ENCODE results near the gene COG8.

The COG8 gene

GRCh38 chr16:69324585-69325253 is 14.6 kb downstream of the COG8 start:
- no peaks in the 10 kb centered on the region for H3K9me3 ChIP-seq (ENCODE audit: control insufficient read depth, insufficient read depth, low read length)
- no peak overlapping the region for H3K4me3 ChIP-seq (ENCODE audit: low read depth, low read length)
- no peaks in the 10 kb centered on the region for H3K27me3 ChIP-seq (ENCODE audit: control insufficient read depth, insufficient read depth, low read length)
- no peak overlapping the region for H3K9ac ChIP-seq (ENCODE audit: low read depth, low read length)
- peaks cover 69% of the 10 kb centered on the region for H3K36me3 ChIP-seq (ENCODE audit: control insufficient read depth, insufficient read depth, low read length)
- H3K4me1 ChIP-seq (ENCODE audit: control insufficient read depth, insufficient read depth, low read length), result peaks cover 11% of the 10 kb centered on the region

- H3K36me3 ChIP-seq (ENCODE audit: control insufficient read depth, insufficient read depth, low read length), result peaks cover 74% of the 10 kb centered on the region
- H3K9me3 ChIP-seq (ENCODE audit: control insufficient read depth, insufficient read depth, low read length), result no peaks in the 10 kb centered on the region
- H3K4me1 ChIP-seq (ENCODE audit: control insufficient read depth, insufficient read depth, low read length), result peaks cover 8% of the 10 kb centered on the region
- no peak overlapping the region for H3K4me3 ChIP-seq (ENCODE audit: low read depth, low read length)
- no peaks in the 10 kb centered on the region for H3K27me3 ChIP-seq (ENCODE audit: control insufficient read depth, insufficient read depth, low read length)
- H3K9ac ChIP-seq (ENCODE audit: low read depth, low read length), result no peak overlapping the region
These were observed 15.3 kb downstream of the COG8 start for GRCh38 chr16:69324013-69324531.

- Histone ChIP-seq H3K4me3 (ENCODE audit: low read depth, low read length) (no peak overlapping the region), H3K4me1 (ENCODE audit: control insufficient read depth, insufficient read depth, low read length) (peaks cover 3% of the 10 kb centered on the region), H3K36me3 (ENCODE audit: control insufficient read depth, insufficient read depth, low read length) (peaks cover 76% of the 10 kb centered on the region), H3K9me3 (ENCODE audit: control insufficient read depth, insufficient read depth, low read length) (no peaks in the 10 kb centered on the region), H3K27me3 (ENCODE audit: control insufficient read depth, insufficient read depth, low read length) (no peaks in the 10 kb centered on the region), H3K9ac (ENCODE audit: low read depth, low read length) (no peak overlapping the region)
These were observed 15.9 kb downstream of the COG8 start for GRCh38 chr16:69323415-69323814.

- Histone ChIP-seq H3K4me3 (ENCODE audit: low read depth, low read length) (no peak overlapping the region), H3K27me3 (ENCODE audit: control insufficient read depth, insufficient read depth, low read length) (no peaks in the 10 kb centered on the region), H3K9ac (ENCODE audit: low read depth, low read length) (no peak overlapping the region), H3K4me1 (ENCODE audit: control insufficient read depth, insufficient read depth, low read length) (no peaks in the 10 kb centered on the region), H3K36me3 (ENCODE audit: control insufficient read depth, insufficient read depth, low read length) (peaks cover 72% of the 10 kb centered on the region), H3K9me3 (ENCODE audit: control insufficient read depth, insufficient read depth, low read length) (no peaks in the 10 kb centered on the region)
These were observed 17.0 kb downstream of the COG8 start for GRCh38 chr16:69322343-69322742.

- H3K9ac ChIP-seq (ENCODE audit: low read depth, low read length), result no peak overlapping the region
- H3K27me3 ChIP-seq (ENCODE audit: control insufficient read depth, insufficient read depth, low read length), result no peaks in the 10 kb centered on the region
- H3K36me3 ChIP-seq (ENCODE audit: control insufficient read depth, insufficient read depth, low read length), result peaks cover 74% of the 10 kb centered on the region
- no peak overlapping the region for H3K4me3 ChIP-seq (ENCODE audit: low read depth, low read length)
- H3K4me1 ChIP-seq (ENCODE audit: control insufficient read depth, insufficient read depth, low read length), result no peaks in the 10 kb centered on the region
- H3K9me3 ChIP-seq (ENCODE audit: control insufficient read depth, insufficient read depth, low read length), result no peaks in the 10 kb centered on the region
These were observed 18.3 kb downstream of the COG8 start for GRCh38 chr16:69321080-69321479.

GRCh38 chr16:69320740-69321073 is 18.7 kb downstream of the COG8 start:
- no peaks in the 10 kb centered on the region for H3K27me3 ChIP-seq (ENCODE audit: control insufficient read depth, insufficient read depth, low read length)
- no peaks in the 10 kb centered on the region for H3K9me3 ChIP-seq (ENCODE audit: control insufficient read depth, insufficient read depth, low read length)
- peaks cover 76% of the 10 kb centered on the region for H3K36me3 ChIP-seq (ENCODE audit: control insufficient read depth, insufficient read depth, low read length)
- no peaks in the 10 kb centered on the region for H3K4me1 ChIP-seq (ENCODE audit: control insufficient read depth, insufficient read depth, low read length)
- no peak overlapping the region for H3K4me3 ChIP-seq (ENCODE audit: low read depth, low read length)
- no peak overlapping the region for H3K9ac ChIP-seq (ENCODE audit: low read depth, low read length)

GRCh38 chr16:69319826-69320739 is 19.3 kb downstream of the COG8 start:
- no peak overlapping the region for H3K9ac ChIP-seq (ENCODE audit: low read depth, low read length)
- no peaks in the 10 kb centered on the region for H3K9me3 ChIP-seq (ENCODE audit: control insufficient read depth, insufficient read depth, low read length)
- H3K36me3 ChIP-seq (ENCODE audit: control insufficient read depth, insufficient read depth, low read length), result peaks cover 77% of the 10 kb centered on the region
- H3K27me3 ChIP-seq (ENCODE audit: control insufficient read depth, insufficient read depth, low read length), result no peaks in the 10 kb centered on the region
- no peaks in the 10 kb centered on the region for H3K4me1 ChIP-seq (ENCODE audit: control insufficient read depth, insufficient read depth, low read length)
- H3K4me3 ChIP-seq (ENCODE audit: low read depth, low read length), result no peak overlapping the region

- no peaks in the 10 kb centered on the region for H3K27me3 ChIP-seq (ENCODE audit: control insufficient read depth, insufficient read depth, low read length)
- no peak overlapping the region for H3K4me3 ChIP-seq (ENCODE audit: low read depth, low read length)
- H3K4me1 ChIP-seq (ENCODE audit: control insufficient read depth, insufficient read depth, low read length), result no peaks in the 10 kb centered on the region
- H3K36me3 ChIP-seq (ENCODE audit: control insufficient read depth, insufficient read depth, low read length), result peaks cover 70% of the 10 kb centered on the region
- no peaks in the 10 kb centered on the region for H3K9me3 ChIP-seq (ENCODE audit: control insufficient read depth, insufficient read depth, low read length)
- no peak overlapping the region for H3K9ac ChIP-seq (ENCODE audit: low read depth, low read length)
These were observed 20.0 kb downstream of the COG8 start for GRCh38 chr16:69319381-69319780.

GRCh38 chr16:69318911-69319289 is 20.5 kb downstream of the COG8 start:
- H3K36me3 ChIP-seq (ENCODE audit: control insufficient read depth, insufficient read depth, low read length), result peaks cover 66% of the 10 kb centered on the region
- no peak overlapping the region for H3K9ac ChIP-seq (ENCODE audit: low read depth, low read length)
- H3K27me3 ChIP-seq (ENCODE audit: control insufficient read depth, insufficient read depth, low read length), result no peaks in the 10 kb centered on the region
- no peaks in the 10 kb centered on the region for H3K9me3 ChIP-seq (ENCODE audit: control insufficient read depth, insufficient read depth, low read length)
- H3K4me1 ChIP-seq (ENCODE audit: control insufficient read depth, insufficient read depth, low read length), result no peaks in the 10 kb centered on the region
- H3K4me3 ChIP-seq (ENCODE audit: low read depth, low read length), result no peak overlapping the region

- no peak overlapping the region for H3K9ac ChIP-seq (ENCODE audit: low read depth, low read length)
- no peak overlapping the region for H3K4me3 ChIP-seq (ENCODE audit: low read depth, low read length)
- peaks cover 62% of the 10 kb centered on the region for H3K36me3 ChIP-seq (ENCODE audit: control insufficient read depth, insufficient read depth, low read length)
- no peaks in the 10 kb centered on the region for H3K4me1 ChIP-seq (ENCODE audit: control insufficient read depth, insufficient read depth, low read length)
- H3K9me3 ChIP-seq (ENCODE audit: control insufficient read depth, insufficient read depth, low read length), result no peaks in the 10 kb centered on the region
- H3K27me3 ChIP-seq (ENCODE audit: control insufficient read depth, insufficient read depth, low read length), result no peaks in the 10 kb centered on the region
These were observed 21.0 kb downstream of the COG8 start for GRCh38 chr16:69318177-69318910.

- Histone ChIP-seq H3K4me1 (ENCODE audit: control insufficient read depth, insufficient read depth, low read length) (no peaks in the 10 kb centered on the region), H3K9ac (ENCODE audit: low read depth, low read length) (no peak overlapping the region), H3K27me3 (ENCODE audit: control insufficient read depth, insufficient read depth, low read length) (no peaks in the 10 kb centered on the region), H3K9me3 (ENCODE audit: control insufficient read depth, insufficient read depth, low read length) (no peaks in the 10 kb centered on the region), H3K36me3 (ENCODE audit: control insufficient read depth, insufficient read depth, low read length) (peaks cover 49% of the 10 kb centered on the region), H3K4me3 (ENCODE audit: low read depth, low read length) (no peak overlapping the region)
These were observed 22.7 kb downstream of the COG8 start for GRCh38 chr16:69316595-69317034.

Measured in iPS-15b (cell line).